ACC112 (cell line): ENCODE measurements around the gene SEPTIN8.

Experiments used
- H2AFZ ChIP-seq: fragments of 200-600 bp; sonication (generic); one replicate; pipeline ENCODE4 v1.6.0; 2017; ENCODE audit warnings: antibody characterized with exemption, low read length; ENCODE audit not compliant: unreplicated experiment
- H3K27ac ChIP-seq: fragments of 200-600 bp; sonication (generic); 2 replicates; pipeline ENCODE4 v1.5.1; 2014; ENCODE audit warnings: low read depth, mild to moderate bottlenecking, antibody characterized with exemption, low read length, moderate library complexity
- H3K27me3 ChIP-seq: fragments of 200-600 bp; sonication (generic); 2 replicates; pipeline ENCODE4 v1.6.1; 2014; ENCODE audit warnings: mild to moderate bottlenecking, antibody characterized with exemption, low read length, moderate library complexity, mixed read lengths; ENCODE audit not compliant: insufficient read depth
- H3K36me3 ChIP-seq: fragments of 200-600 bp; sonication (generic); 2 replicates; pipeline ENCODE4 v1.6.1; 2016; ENCODE audit warnings: mild to moderate bottlenecking, antibody characterized with exemption, low read length, moderate library complexity, mixed read lengths; ENCODE audit not compliant: insufficient read depth
- H3K4me1 ChIP-seq: fragments of 200-600 bp; sonication (generic); one replicate; pipeline ENCODE4 v1.6.1; 2016; ENCODE audit warnings: low read length, mixed read lengths; ENCODE audit not compliant: insufficient read depth, unreplicated experiment, control insufficient read depth
- H3K4me3 ChIP-seq: fragments of 200-600 bp; sonication (generic); 2 replicates; pipeline ENCODE4 v1.5.1; 2014; ENCODE audit warnings: mild to moderate bottlenecking, low read depth, low read length
- H3K79me2 ChIP-seq: fragments of 200-600 bp; sonication (generic); one replicate; pipeline ENCODE4 v1.6.0; 2016; ENCODE audit warnings: low read length; ENCODE audit not compliant: control insufficient read depth, unreplicated experiment, insufficient read depth

SEPTIN8 gene

GRCh38 chr5:132772291-132773070, 4.6 kb downstream of the SEPTIN8 start:
- Histone ChIP-seq H3K27me3 (no peaks in the 10 kb centered on the region), H2AFZ (no peak overlapping the region), H3K4me3 (no peak overlapping the region), H3K27ac (no peak overlapping the region), H3K36me3 (no peaks in the 10 kb centered on the region), H3K79me2 (peaks cover 48% of the 10 kb centered on the region), H3K4me1 (peaks cover 29% of the 10 kb centered on the region)

- Histone ChIP-seq H3K36me3 (no peaks in the 10 kb centered on the region), H3K79me2 (peaks cover 46% of the 10 kb centered on the region), H3K27ac (no peak overlapping the region), H3K4me1 (peaks cover 33% of the 10 kb centered on the region), H3K4me3 (no peak overlapping the region), H2AFZ (no peak overlapping the region), H3K27me3 (no peaks in the 10 kb centered on the region)
These were observed 5.5 kb downstream of the SEPTIN8 start for GRCh38 chr5:132771503-132771998.

GRCh38 chr5:132770476-132771159, 6.4 kb downstream of the SEPTIN8 start:
- peaks cover 27% of the 10 kb centered on the region for H3K4me1 ChIP-seq
- H3K27ac ChIP-seq, result no peak overlapping the region
- peaks cover 42% of the 10 kb centered on the region for H3K79me2 ChIP-seq
- no peak overlapping the region for H2AFZ ChIP-seq
- no peaks in the 10 kb centered on the region for H3K27me3 ChIP-seq
- no peak overlapping the region for H3K4me3 ChIP-seq
- no peaks in the 10 kb centered on the region for H3K36me3 ChIP-seq

GRCh38 chr5:132768485-132768868, 8.6 kb downstream of the SEPTIN8 start:
- no peak overlapping the region for H2AFZ ChIP-seq
- H3K4me1 ChIP-seq, result peaks cover 16% of the 10 kb centered on the region
- H3K79me2 ChIP-seq, result peaks cover 20% of the 10 kb centered on the region
- no peaks in the 10 kb centered on the region for H3K36me3 ChIP-seq
- no peaks in the 10 kb centered on the region for H3K27me3 ChIP-seq
- H3K4me3 ChIP-seq, result no peak overlapping the region
- no peak overlapping the region for H3K27ac ChIP-seq

GRCh38 chr5:132767150-132767549, 9.9 kb downstream of the SEPTIN8 start:
- no peaks in the 10 kb centered on the region for H3K27me3 ChIP-seq
- H3K79me2 ChIP-seq, result peaks cover 15% of the 10 kb centered on the region
- H2AFZ ChIP-seq, result no peak overlapping the region
- H3K27ac ChIP-seq, result no peak overlapping the region
- no peak overlapping the region for H3K4me3 ChIP-seq
- H3K4me1 ChIP-seq, result peaks cover 16% of the 10 kb centered on the region
- H3K36me3 ChIP-seq, result no peaks in the 10 kb centered on the region

- H3K27me3 ChIP-seq, result no peaks in the 10 kb centered on the region
- peaks cover 15% of the 10 kb centered on the region for H3K79me2 ChIP-seq
- no peaks in the 10 kb centered on the region for H3K36me3 ChIP-seq
- H3K4me1 ChIP-seq, result peaks cover 16% of the 10 kb centered on the region
- no peak overlapping the region for H2AFZ ChIP-seq
- H3K27ac ChIP-seq, result no peak overlapping the region
- H3K4me3 ChIP-seq, result no peak overlapping the region
These were observed 10.3 kb downstream of the SEPTIN8 start for GRCh38 chr5:132766806-132767055.

- H2AFZ ChIP-seq, result no peak overlapping the region
- H3K4me1 ChIP-seq, result peaks cover 16% of the 10 kb centered on the region
- no peak overlapping the region for H3K4me3 ChIP-seq
- H3K27me3 ChIP-seq, result no peaks in the 10 kb centered on the region
- H3K36me3 ChIP-seq, result no peaks in the 10 kb centered on the region
- H3K79me2 ChIP-seq, result peaks cover 15% of the 10 kb centered on the region
- no peak overlapping the region for H3K27ac ChIP-seq
These were observed 10.8 kb downstream of the SEPTIN8 start for GRCh38 chr5:132766020-132766805.

- Histone ChIP-seq H3K27ac (no peak overlapping the region), H3K4me3 (no peak overlapping the region)
These were observed 11.6 kb downstream of the SEPTIN8 start for GRCh38 chr5:132765311-132766019.

GRCh38 chr5:132764671-132765238, 12.3 kb downstream of the SEPTIN8 start:
- Histone ChIP-seq H3K36me3 (no peaks in the 10 kb centered on the region), H3K27me3 (no peaks in the 10 kb centered on the region), H3K79me2 (peaks cover 15% of the 10 kb centered on the region), H3K4me3 (no peak overlapping the region), H3K27ac (no peak overlapping the region), H2AFZ (no peak overlapping the region), H3K4me1 (peaks cover 16% of the 10 kb centered on the region)

More at GRCh38 chr5:132765311-132766019, 11.6 kb downstream of the SEPTIN8 start:
- Histone ChIP-seq H3K79me2 (peaks cover 15% of the 10 kb centered on the region), H3K36me3 (no peaks in the 10 kb centered on the region), H2AFZ (no peak overlapping the region), H3K27me3 (no peaks in the 10 kb centered on the region), H3K4me1 (peaks cover 16% of the 10 kb centered on the region)

GRCh38 chr5:132764051-132764450, 13.0 kb downstream of the SEPTIN8 start:
- H3K27me3 ChIP-seq, result no peaks in the 10 kb centered on the region
- no peak overlapping the region for H2AFZ ChIP-seq
- no peaks in the 10 kb centered on the region for H3K36me3 ChIP-seq
- peaks cover 16% of the 10 kb centered on the region for H3K4me1 ChIP-seq
- no peak overlapping the region for H3K4me3 ChIP-seq
- H3K27ac ChIP-seq, result no peak overlapping the region
- H3K79me2 ChIP-seq, result peaks cover 8% of the 10 kb centered on the region
